HG03354 (cell line): ENCODE results near the gene ABCA10.
"Not testable (repeated sequence)": the region's sequence is repeated elsewhere in the genome, so short reads cannot be mapped to it uniquely, and the experiment has no call there.

Source experiments
- ATAC-seq: cut with Tn5 transposase; IDR thresholded peaks from one replicate; pipeline ENCODE4 v1.9.1; 2021; ENCODE audit warnings: mild to moderate bottlenecking; ENCODE audit not compliant: unreplicated experiment, poor library complexity, severe bottlenecking

ABCA10 gene

DNA sequence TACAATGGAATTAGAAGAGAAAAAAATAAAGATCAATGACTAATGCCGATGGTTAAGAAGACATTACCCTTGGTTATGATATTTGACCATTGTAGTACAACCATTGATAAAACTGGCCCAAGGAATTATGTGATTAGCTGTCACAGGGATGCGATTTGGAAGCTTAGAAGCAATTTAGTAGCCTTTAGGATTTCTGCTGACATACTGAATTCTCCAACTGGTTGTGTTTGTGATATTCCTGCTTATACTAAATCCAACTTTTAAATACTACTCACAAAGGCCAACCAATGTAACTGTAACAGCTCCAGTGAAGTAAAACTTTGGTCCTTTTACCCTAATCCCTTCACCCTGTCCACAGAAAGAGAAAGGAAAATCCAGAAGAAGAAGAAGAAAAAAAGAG is 55.5 kb downstream of the ABCA10 start:
- ATAC-seq = no peak

DNA sequence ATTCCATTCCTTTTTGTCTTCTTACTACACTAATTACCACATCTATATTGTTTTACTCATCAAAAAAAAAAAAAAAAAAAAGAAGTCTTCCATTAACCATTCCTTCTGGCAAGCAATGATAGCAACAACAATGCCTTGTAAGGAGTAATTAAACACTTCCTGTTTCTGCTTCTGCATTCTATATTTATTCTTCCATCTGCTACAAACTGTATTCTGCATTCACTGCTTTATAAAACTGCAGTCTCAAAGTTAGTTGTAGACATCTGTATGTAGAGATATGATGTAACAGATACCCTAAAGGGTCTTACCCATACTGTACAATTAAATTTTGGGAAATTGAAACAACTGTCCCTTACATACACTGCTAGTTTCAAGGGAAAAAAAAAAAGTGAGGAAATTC is 58.2 kb downstream of the ABCA10 start:
- ATAC-seq = no peak

- not testable (repeated sequence) for ATAC-seq
Measured at GRCh38 chr17:69168642-69169041, 60.0 kb downstream of the ABCA10 start.

DNA sequence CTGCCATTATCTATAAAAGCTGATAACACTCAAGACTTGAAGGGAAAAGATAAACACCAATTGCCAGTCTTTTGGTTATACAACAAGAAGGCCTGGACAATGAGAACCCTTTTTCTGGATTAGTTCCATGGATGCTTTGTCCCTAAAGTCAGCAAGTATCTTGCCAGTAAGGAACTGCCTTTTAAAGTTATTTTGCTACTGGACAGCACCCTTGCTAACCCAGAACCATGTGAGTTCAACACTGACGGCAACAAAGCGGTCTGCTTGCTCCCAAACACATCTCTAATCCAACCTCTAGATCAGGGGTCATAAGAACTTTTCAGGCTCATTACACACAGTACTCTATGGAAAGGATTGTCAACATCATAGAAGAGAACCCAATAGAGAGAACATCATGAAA is 61.7 kb downstream of the ABCA10 start:
- no peak for ATAC-seq

- ATAC-seq = no peak
Measured at GRCh38 chr17:69164206-69164605, 64.4 kb downstream of the ABCA10 start.

DNA sequence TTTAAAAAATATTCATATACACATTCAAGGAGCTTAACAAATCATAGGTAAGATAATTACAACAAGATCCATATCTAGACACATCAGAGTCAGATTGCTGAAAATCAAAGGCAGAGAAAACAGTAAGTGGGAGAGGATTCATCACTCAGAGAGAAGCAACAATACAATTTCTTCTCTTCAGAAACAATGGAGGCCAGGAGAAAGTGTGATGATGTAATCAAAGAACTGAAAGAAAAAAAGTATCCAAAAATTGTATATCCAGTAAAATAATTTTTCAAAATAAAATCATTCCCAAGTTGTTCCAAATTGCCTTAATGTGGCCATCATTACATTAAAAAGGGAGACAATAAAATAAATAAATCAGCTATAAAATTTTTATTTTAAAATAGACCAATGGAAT is 69.2 kb downstream of the ABCA10 start:
- ATAC-seq = no peak

- ATAC-seq = no peak
Measured at GRCh38 chr17:69154267-69154666, 74.4 kb downstream of the ABCA10 start.

DNA sequence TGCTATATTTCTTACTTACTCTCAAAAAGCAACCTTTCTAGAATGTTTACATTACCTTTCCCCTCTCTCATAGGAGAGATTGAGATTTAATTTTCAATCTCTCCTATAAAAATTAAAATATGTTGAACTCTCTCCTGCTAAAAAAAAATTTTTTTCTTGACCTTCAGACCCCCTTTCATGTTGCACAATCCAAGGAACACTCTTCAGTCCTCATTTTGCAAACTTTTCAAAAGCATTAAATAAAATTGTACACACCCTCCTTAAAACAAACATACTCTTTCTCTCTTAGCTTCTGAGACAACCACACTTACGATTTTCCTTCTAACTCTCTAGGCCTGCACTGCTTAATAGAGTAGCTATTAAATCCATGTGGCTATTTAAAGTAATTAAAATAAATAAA is 78.3 kb downstream of the ABCA10 start:
- no peak for ATAC-seq

- ATAC-seq = no peak
Measured at GRCh38 chr17:69147460-69147859, 81.2 kb downstream of the ABCA10 start.

DNA sequence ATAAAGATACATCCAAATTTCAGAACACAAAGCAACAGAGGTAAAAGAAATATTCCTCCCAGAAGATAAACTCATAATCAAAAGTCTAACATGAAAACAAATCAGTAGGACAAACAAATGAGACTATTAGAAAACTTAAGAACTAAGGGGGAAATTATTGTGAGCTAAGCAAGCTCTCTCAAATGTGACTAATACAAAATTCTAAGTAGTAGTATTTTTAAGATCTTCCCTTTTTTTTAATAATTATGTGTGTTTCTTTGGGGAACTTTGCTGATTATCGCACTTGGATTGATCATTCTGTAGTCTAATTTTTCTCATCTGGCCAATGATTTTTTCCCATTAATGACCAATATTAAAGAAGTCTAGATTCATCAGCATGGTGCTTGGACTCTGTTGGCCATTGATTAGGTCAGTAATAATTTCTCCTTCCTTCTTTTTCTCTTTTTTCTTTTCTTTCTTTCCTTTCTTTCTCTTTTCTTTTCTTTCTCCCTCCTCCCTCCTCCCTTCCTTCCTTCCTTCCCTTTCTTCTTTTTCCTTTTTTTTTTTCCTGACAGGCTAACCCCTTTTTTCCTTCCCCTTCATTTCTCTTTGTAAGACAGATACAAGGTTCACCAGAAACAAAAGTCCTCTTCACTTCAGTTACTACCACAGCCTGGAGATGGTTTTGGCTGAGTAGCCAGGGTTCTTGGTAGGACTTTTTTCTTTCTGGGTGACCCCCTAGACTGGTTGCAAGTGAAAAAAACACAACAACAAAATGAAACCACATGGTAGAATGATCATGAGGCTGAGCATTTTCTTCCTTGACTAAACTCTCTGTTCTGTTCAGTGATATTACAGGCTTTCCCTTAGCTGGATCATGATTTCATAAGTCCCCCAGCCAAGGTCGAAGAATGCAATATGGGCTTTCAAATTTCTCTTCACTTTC is 84.0 kb downstream of the ABCA10 start:
- no peak for ATAC-seq

DNA sequence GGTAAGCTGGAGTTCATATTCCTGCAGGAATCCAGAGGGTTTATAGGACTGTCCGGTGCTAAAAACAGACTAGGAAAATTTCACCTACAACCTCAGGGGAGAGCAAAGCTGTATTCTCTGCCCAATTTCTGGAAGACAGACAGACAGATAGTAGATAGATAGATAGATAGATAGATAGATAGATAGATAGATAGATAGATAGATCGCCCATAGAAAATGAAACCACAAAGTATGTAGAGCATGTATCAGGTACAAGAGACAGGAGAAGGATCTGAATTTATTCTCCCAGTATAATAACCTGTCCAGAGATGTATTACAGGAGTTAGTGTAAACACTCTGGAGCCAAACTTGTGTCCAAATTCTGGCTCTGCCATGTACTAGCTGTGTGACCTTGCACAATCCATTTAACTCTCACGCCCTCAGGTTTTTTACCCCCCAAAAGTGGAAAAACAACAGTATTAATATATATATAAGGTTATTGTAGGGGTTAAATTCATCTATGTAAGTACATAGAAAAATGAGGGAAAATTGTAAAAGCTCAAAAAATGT is 84.9 kb downstream of the ABCA10 start:
- no peak for ATAC-seq

GRCh38 chr17:69143151-69143550 is 85.5 kb downstream of the ABCA10 start:
- ATAC-seq = no peak

GRCh38 chr17:69142175-69142802 is 86.3 kb downstream of the ABCA10 start:
- ATAC-seq = no peak

DNA sequence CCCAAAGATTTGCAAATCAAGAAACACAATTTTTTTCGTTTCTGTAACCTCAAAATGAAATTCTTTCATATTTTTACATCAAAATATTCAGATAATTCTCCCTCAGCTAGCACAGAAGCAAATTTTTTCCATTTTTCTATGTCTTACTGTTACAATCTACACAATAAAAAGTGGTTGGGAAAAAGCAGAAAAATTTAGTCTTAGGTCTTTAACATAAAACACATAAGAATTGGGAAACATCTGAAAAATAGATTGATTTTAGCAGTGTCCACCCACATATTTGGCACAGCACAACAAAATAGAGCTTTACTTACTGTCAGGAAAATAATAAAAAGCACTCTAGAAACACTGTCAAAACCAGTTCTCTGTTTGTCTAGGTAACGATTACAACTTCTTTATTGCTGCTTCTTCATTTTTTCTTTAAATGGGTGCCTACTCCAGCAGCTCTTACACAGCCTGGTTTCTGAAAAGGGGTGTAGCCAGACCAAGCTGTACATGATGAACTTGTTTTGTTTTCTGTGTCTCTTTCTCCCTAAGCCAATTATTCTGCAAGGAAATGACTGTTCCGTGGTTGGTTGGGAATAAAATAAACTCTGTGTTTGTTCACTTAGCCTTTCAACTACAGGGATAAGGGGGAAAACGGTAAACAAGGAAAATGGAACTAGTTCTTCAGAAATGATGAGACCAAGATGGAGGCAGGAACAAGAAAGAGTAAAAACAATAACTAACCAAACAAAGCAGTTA is 87.0 kb downstream of the ABCA10 start, which contains the start of gene ABCA6:
ABCA6 (minus strand) TSS at position 465 of the 744 bp plus-strand sequence. CDS start 1,192 bp downstream, outside the sequence.
- ATAC-seq = no peak

- no peak for ATAC-seq
Measured at GRCh38 chr17:69134112-69134511, 94.5 kb downstream of the ABCA10 start.

- ATAC-seq = no peak
Measured at GRCh38 chr17:69130627-69131296, 97.9 kb downstream of the ABCA10 start.

GRCh38 chr17:69123626-69124025 is 105.0 kb downstream of the ABCA10 start:
- no peak for ATAC-seq

DNA sequence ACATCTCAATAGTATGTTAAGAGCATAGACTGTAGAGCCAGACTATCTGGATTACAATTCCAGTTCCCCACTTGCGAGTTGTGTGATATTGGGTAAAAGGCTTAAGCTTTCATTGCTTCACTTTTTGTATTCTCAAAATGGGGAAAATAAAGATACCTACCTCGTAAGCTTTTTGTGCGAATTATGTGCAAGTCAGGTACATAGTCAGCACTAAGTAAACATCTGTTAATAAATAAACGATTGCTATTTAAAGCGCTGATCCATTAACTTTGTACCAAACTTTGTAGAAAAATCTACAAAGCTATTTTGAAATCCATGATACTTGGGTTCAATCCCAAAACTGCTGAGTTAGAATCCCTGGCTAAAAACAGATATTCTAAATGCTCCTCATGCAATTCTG is 106.6 kb downstream of the ABCA10 start:
- ATAC-seq = no peak
